NT2/D1 (cell line): Measurements from ENCODE around the gene HOXD11.

Experiments used
- YY1 ChIP-seq: IDR thresholded peaks from 2 replicates; pipeline ENCODE4 v1.6.1; 2011; ENCODE audit not compliant: insufficient read length, insufficient read depth
- ZNF274 ChIP-seq: IDR thresholded peaks from 2 replicates; pipeline ENCODE4 v1.6.1; 2011; ENCODE audit warnings: mild to moderate bottlenecking, low read depth, low read length

GRCh38 chr2:176138526-176138922, 31.4 kb downstream of the HOXD11 start:
- TF ChIP-seq ZNF274 (no peak), YY1 (no peak)
